Left cardiac atrium (tissue), 4 donors: Measurements from ENCODE around the gene FAM228A. TPM values are rescaled to one million over a fixed set of nuclear protein-coding genes. Genes with fewer than 3 reads are reported as not detected.
"Not testable (repeated sequence)": the region's sequence is repeated elsewhere in the genome, so short reads cannot be mapped to it uniquely, and the experiment has no call there.

Experiments
- ATAC-seq, 2 donors: fragments of 200-7000 bp; cut with Tn5 transposase; one replicate each; pipeline ENCODE4 v1.9.1; 2020; ENCODE audit warnings: mild to moderate bottlenecking in 2 of 2, moderate library complexity in 2 of 2
- DNase-seq: peaks from one replicate; pipeline ENCODE4 v3.0.0-alpha.2; 2020
- intact Hi-C, 2 donors: fragments of 100-400 bp; cut with DNase I; formaldehyde crosslinking; loops; one replicate each; pipeline versions ENCODE4 v1.14.1 to v1.15.1; 2022 to 2023
- long read RNA-seq: library from polyadenylated mRNA; unstranded; transcript quantifications from one replicate; pipeline ENCODE4 v2.0.0, GENCODE V29; 2021
- total RNA-seq, 2 donors: library from RNA; stranded (reverse); fragmentation: NEBNext Ultra II Directional; extraction: Animal tissue kit (Norgen Biotek cat#: 25700); gene quantifications; one replicate each; pipeline ENCODE4 v1.2.1, GENCODE V29; 2021
- donor health status: DM: no; HTN: yes; CAD: no.
- donor health status: DM: no; HTN: yes; CAD: no; lungs with severe emphysema.
- donor health status: DM: yes; HTN: yes; CAD: no.
- donor health status: Dilated cardiomyopathy.

The FAM228A gene
- total RNA-seq = 1 to 10 TPM in 1 of 2 donors, under 1 TPM in 1; 0.77 to 1.2 TPM
- long read RNA-seq = 0 reads

DNA sequence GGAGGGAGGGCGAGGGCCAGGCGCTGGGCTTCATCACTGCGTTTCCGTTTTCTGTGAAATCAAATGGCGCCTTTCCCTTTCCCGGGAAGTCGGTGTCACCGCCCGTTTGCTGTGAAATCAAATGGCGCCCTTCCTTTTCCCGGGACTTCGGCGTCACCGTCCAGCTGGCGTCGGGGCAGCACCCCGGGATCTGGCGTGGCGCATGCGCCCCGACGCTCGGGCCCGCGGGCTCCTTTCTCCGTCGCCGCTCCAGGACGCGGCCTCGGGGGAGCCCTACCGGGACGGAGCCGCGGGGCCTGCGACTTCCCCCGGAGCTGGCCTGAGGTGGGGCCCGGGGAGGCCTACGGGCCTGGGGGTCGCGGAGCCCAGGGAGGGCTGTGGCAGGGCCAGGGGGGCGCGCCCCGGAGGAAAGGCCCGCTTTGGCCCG is at the start of gene FAM228A:
Gene FAM228A, plus strand, starts transcription at position 203 of the 427 bp plus-strand sequence. CDS start 428 bp downstream, outside the sequence.
- ATAC-seq (peak; percentile 59 to 70), DNase-seq (no peak)
- intact Hi-C loops = no loop called here

DNA sequence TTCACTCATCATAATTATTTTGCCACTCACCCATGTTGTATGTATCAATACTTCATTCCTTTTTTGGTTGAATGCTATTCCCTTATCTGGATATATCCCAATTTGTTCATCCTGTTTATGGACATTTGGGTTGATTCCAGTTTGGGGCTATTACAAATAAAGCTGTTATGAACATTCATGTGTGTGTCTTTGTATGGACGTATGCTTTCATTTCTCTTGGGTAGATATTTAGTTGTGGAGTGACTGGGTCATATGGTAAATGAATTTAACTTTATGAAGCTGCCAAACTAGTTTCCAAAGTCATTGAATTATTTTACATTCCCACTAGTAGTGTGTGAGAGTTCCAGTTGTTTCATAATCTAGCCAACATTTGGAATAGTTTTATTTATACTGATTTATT is 48.9 kb upstream of the FAM228A start:
- DNase-seq = no peak
- intact Hi-C loops = no loop called here
- no peak for ATAC-seq

DNA sequence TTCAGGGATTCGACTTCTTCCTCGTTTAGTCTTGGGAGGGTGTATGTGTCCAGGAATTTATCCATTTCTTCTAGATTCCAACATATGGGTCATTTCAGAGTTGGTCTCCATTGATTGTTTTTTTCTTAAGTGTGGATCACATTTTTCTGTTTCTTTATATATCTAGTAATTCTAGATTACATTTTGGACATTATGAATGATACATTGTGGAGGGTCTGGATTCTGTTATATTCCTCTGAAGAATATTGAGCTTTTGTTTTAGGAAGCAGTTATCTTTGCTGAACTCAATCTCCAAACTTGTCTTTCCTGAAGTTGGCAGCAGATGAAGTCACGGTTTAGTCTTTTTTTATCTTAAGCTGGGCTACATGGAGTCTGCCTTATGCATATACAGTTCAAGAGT is 42.3 kb upstream of the FAM228A start:
- ATAC-seq = no peak
- intact Hi-C loops = no loop called here
- DNase-seq = no peak

DNA sequence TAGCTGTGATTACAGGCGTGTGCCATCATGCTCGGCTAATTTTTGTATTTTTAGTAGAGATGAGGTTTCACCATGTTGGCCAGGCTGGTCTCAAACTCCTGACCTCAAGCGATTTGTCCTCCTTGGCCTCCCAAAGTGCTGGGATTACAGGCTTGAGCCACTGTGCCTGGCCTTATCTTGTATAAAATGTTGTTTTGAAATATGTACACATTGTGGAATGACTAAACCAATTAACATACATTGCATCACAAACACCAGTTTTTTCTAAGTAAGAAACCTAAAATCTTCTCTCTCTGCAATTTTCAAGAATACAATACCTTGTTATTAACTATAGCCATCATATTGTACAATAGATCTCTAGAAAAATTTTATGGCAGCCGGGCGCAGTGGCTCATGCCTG is 34.5 kb upstream of the FAM228A start:
- intact Hi-C loops, DNase-seq, ATAC-seq: not testable (repeated sequence)

DNA sequence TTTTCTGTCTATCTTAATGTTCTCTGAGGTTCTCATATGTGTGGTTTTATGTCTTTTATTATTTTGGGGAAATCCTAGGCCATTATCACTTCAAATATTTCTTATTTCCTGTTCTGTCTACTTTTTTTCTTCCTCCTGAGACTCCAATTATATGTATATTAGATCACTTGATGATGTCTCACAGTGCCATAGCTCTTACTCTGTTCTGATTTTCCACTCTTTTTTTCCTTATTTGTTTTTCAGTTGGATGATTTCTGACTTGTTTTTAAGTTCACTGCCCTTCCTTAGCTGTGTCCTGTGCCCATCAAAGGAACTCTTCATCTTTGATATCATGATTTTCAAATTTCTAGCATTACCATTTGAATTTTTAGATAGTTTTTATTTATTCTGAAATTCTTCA is 27.5 kb upstream of the FAM228A start:
- intact Hi-C loops = no loop called here
- DNase-seq = no peak
- no peak for ATAC-seq

DNA sequence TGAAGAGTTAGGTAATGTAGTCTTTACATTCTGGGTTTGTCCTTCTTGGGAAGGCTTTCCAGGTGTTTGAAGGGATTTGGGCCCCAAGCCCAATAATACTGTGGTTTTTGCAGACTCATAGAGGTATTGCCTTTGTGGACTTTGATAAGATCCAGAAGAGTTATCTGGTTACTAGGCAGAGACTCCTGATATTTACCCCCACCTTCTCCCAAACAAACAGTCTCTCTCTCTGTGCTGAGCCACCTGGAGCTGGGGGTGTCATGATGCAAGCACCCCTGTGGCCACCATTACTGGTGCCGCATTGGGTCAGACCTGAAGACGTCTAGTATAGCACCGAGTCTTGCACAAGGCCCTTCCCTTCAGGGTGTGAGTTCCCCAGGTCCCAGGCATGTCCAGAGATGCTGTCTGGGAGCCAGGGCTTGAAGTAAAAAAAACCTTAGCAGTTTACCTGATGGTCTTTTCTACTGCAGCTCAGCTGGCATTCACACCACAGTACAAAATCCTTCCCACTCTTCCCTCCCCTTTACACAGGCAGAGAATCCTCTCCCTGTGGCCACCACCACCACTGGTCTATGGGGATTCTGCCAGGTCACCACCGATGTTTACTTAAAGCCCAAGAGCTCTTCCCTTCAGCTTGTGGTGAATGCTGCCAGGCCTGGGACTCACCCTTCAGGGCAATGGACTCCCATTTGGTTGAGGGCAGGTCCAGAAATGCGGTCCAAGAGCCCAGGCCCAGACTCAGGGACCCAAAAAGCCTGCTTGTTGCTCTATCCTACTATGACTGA is 22.2 kb upstream of the FAM228A start:
- DNase-seq (no peak), ATAC-seq (no peak)
- intact Hi-C loops = no loop called here

DNA sequence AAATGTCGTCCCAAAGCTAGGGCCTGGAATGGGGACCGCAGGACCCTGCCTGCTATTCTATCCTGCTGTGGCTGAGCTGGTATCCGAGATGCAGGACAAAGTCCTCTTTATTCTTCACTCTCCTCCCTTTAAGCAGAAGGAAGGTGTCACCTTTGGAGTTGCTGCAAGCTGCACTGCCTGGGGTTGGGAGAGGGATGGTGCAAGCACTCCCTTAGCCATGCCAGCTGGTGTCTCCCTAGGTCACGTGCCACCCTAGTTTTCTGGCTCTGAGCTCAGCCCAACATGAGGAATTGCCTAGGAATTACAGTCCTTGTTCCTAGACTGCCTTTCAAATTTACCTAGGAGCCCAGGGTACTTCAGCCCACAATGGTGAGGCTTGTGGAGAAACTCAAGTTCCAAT is 21.4 kb upstream of the FAM228A start:
- ATAC-seq = peak in 1 of 2 donors; percentile 30
- DNase-seq = no peak
- intact Hi-C loops = no loop called here

DNA sequence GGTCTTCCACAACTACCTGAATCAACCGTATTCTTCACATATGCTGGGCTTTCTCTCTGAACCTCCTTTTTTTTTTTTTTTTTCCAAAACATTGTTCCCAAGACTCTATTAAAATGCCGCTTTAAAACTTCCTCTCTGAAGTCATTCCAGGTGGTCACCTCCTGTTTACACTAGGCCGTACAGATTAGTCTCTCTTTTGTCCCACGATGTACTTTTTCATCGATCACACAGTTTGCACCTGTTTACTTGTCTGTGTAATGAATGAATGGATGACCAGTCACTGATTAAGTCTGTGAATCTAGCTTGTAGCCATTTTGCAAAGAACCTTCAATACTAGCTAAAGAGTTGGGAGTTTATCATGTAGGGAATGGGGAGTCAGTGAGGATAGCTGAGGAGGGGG is 16.7 kb upstream of the FAM228A start:
- ATAC-seq = no peak

DNA sequence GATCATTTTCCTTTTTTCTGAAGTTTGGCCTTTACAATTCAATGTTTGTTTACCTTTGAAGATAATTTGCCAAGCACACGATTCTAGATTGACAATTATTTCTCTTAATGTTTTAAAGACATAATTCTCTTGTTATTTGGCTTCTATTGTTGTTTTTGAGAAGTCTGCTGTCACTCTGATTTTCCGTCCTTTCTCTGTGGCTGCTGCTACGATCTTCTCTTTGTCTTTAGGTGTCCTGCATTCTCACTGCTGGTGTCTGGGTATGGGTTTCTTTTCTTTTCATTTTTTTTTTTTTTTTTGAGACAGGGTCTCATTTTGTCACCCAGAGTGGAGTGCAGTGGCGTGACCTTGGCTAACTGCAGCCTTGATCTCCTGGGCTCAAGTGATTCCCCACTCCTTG is 15.1 kb upstream of the FAM228A start:
- no peak for ATAC-seq
- intact Hi-C loops = no loop called here
- no peak for DNase-seq

More for the DNA sequence above, 16.7 kb upstream of the FAM228A start:
- intact Hi-C loops = no loop called here
- no peak for DNase-seq

DNA sequence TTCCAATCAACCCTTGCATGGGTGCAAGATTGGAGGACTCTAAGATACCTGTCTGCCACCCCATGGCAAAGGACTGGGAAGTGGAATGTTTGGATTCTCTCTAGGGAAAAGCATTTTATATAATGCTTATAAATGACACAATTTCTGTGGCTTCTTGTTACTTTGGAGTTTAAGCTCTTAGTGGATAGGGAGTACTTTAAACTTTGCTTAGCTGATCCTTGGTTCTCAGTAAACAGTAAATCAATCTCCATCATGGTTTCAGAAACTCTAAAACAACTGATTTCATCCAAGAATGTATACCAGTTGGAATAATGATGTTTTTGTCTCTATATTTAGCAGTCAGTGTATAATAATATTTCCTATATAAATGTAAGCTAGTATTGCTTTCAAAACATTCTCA is 14.1 kb upstream of the FAM228A start:
- intact Hi-C loops = no loop called here
- ATAC-seq = no peak
- DNase-seq = no peak

DNA sequence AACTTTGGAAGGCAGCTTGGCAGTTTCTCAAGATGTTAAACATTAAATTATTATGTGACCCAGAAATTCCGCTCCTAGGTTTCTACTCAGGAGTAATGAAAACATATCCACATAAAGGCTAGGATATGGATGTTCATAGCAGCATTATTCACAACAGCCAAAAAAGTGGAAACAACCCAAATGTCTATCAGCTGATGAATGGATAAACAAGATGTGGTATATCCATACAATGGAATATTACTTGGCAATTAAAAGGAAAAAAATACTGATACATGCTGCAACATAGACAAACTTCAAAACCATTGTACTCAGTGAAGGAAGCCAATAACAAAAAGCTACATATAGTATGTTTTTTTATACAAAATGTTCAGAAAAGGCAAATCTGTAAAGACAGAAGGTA is 12.4 kb upstream of the FAM228A start:
- no peak for ATAC-seq
- intact Hi-C loops = no loop called here
- DNase-seq = no peak

DNA sequence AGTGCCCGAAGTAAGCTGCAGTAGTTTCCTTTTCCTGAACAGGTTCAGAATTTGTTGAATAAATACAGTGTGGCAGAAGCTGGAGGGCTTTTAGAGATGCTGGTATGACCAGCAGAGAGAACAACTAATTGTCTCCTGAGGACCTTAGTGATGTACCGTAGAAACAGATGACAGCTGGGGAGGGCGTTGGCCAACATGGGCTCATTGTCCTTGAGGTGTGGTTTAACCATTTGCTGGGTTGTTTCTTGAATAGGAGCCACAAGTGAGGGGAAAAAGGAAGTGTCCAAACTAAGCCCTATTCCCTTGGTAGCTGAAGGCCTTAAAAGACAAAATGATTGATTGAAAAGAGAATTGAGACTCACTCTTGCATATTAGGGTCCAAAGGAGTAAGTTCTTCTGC is 11.7 kb upstream of the FAM228A start:
- DNase-seq (no peak), ATAC-seq (no peak)
- intact Hi-C loops = no loop called here

DNA sequence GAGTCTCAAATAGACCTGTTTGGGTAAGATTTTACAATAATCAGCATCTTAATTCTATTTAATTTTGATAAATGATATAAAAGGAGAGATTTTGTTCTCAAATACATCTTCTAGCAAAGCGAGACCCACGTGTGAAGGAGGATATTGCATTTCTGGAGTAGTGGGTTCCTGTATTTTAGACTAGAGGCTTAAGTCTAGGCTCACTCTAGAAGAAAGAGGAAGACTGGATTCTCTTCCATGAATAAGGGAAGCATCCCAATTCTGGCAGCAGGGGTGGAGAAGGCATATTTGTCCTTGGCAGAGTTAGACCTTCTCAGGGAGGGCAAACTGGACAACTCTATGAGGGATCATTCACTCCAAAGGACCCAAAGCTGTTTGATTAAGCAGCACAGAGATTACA is 11.3 kb upstream of the FAM228A start:
- DNase-seq = no peak
- ATAC-seq = no peak
- intact Hi-C loops = no loop called here

DNA sequence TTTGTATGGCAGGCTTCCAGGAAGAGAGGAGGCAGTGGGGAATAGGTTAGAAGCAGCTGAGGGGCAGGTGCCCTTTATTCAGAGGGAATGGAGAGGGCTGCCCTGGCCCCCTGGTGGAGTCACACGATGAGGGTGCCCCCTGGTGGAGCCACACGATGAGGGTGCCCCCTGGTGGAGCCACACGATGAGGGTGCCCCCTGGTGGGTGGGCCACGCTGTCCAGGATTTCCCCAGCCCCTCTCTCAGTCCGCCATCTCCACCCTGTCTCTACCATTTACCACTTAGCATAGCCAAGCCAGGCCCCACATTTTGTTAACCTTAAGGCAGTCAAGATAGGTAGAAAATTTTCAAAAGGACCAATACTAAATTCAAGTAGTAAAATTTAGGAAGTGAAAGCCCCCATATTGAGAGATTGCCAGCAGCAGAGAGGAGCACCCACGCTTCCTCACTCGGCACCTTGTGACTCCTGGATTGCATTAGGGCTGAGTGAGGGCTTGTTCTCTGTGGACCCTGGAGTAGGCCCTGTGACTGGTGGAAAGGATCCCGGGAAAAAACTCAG is 10.4 kb upstream of the FAM228A start:
- DNase-seq (peak; percentile 24), ATAC-seq (peak; percentile 49 to 77)
- intact Hi-C loops = no loop called here

DNA sequence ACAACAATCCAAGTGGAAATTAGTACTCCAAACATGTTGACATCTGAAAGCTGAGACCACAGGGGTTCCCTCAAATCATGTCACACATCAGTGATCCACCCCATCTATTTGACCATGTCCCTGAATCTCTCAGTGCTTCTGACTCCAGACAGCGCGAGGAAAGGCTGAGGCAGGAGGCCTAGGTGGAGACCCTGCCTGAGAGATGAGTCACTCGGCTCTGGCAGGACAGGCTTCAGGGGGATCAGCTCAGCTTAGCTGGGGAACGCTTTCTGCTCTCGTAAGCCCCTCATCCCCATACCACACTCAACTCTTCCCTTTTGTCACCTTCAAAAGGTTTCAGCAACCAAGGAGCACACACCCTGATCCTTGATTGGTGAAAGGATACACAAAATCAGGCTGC is 5.8 kb upstream of the FAM228A start:
- no peak for DNase-seq
- no peak for ATAC-seq
- intact Hi-C loops = no loop called here

DNA sequence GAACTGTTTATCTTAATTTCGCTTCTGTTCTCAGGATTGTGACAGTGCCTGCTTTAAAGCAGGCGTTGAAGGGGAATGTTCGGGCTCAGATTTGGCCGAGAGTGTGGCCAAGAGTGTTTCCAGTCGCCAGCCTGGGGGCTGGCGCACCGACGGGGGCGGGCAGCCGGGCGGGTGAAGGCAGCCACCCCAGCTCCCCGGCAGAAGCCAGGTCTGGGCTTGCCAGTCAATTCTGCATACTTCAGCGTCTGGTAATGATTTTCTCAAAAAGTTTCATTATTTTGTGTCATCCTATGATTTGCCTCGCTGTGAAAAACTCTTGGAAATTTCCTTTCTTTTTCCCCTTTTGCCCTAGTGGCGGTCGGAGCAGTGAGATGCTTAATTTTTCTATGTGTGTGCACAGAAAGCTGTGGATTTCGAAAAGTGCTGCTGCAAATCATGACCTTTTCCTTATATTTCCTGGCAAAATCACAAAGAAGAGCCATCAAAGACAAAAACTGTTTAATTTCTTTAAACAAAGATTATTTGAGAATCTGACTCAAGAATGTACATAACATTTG is 856 bp downstream of the FAM228A start:
- DNase-seq (no peak), ATAC-seq (peak; percentile 41 to 67)
- intact Hi-C loops = no loop called here

DNA sequence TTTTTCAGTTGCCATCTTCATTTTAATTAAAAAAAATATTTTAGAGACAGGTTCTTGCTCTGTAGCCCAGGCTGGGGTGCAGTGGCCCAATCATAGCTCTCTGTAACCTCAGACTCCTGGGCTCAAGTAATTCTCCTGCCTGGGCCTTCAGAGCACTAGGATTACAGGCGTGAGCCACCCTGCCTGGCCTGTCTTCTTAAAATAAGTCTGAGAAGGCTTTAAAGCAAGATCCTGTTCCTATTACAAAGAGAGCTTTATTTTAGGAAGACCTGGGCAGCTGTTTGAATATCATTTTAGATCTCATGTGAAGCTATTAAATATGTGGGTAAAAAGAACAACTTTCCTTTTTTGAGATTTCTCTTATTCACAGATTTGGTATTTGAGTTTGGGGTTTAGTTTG is 1.5 kb downstream of the FAM228A start:
- intact Hi-C loops = no loop called here
- no peak for DNase-seq
- no peak for ATAC-seq

DNA sequence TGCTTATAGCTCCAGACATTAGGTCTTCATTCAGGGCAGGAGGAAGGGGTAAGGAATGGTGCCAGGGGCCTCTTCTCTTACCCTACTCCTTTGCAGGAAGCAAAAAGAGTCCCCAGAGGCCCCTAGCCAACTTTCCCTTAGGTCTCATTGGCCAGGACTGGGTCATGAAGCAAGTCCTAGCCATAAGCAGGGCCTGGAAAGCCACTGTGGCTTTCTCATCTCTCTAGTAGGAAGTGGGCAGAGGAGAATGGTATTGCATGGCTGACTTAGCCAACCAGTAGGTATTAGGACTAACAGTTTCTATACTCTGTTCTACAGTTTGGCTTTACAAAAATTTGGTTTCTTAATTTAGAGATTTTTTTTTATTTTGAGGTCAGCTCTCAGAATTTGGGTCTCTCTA is 4.8 kb downstream of the FAM228A start:
- intact Hi-C loops = no loop called here
- DNase-seq (no peak), ATAC-seq (no peak)

DNA sequence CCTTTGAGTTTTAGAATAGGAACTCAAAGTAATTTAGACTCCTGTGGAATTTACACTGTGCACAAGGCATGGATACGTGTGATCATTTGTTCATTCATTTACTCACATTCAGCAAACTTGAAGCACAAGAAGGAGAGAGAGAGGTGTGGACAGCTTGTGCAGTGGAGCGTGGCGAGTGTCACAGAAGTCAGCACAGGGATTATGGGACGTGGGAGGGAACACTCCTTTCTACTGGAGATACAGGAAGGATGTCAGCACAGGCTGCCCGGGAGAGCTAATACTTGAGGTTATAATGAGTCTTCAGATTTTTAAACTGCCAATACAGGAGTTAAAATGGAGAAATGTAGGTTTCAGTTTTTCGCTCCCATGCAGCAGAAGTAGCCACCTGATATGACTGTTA is 7.0 kb downstream of the FAM228A start:
- no peak for DNase-seq
- intact Hi-C loops = no loop called here
- no peak for ATAC-seq

DNA sequence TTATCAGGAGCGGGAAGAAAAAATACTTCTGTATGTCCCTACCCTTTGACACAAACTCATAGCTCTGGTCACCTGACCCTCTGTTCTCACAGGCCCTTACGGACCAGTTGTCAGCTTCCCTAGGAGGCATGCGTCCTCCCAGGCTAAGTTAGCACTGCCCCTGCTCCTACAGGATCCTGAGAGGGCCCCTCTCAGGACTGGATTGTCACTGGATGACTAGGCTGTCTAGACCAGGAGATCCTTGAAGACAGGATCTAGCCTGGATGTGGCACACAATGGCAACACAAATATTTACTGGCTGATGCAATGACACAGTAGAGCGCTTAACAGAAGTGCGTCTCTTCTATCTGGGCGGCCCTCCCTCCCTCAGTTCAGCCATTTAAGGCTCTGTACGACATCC is 7.7 kb downstream of the FAM228A start:
- DNase-seq = no peak
- no peak for ATAC-seq
- intact Hi-C loops = no loop called here
